ENCODE measurements around the gene INPP4B. TPM values are rescaled to one million over a fixed set of nuclear protein-coding genes. Genes with fewer than 3 reads are reported as not detected.
"Not testable (repeated sequence)": the region's sequence is repeated elsewhere in the genome, so short reads cannot be mapped to it uniquely, and the experiment has no call there.

Gene INPP4B
- total RNA-seq, 1 experiment from 2014 or later: 14.3 TPM

DNA sequence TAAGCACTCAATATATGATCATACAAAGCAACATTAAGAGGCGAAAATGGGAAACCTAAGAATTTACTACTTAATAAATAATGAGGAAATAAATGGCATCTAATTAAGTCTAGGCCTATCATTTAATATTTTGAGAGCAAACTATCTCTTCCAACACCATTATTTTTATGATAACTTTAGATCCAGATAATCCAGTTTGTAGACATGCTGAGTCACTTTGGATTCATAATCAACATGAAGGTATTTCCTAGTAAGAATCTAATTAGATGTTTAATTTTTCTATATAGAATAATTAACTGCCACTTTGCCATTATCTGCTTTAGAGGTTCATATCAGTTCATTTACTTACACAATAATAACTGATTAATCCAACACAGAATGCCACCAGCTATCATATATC is 336.2 kb downstream of the INPP4B start:
- Histone ChIP-seq H3K4me3 (replicated peaks in 1 of 2; ENCODE audit: low read depth in 1 of 2, low read length in 2 of 2) (no peak overlapping the region), H3K9me3 (ENCODE audit: control insufficient read depth in 1 of 2, insufficient read depth in 1 of 2, low read depth in 1 of 2, low read length in 2 of 2) (no peaks in the 10 kb centered on the region), H2AFZ (ENCODE audit: low read depth, low read length, poor library complexity, severe bottlenecking) (no peak overlapping the region), H4K20me1 (ENCODE audit: insufficient read depth) (no peaks in the 10 kb centered on the region), H3K4me1 (ENCODE audit: control insufficient read depth in 1 of 2, insufficient read depth in 2 of 2, low read length in 2 of 2) (no peaks in the 10 kb centered on the region), H3K27me3 (ENCODE audit: insufficient read depth, low read length) (no peaks in the 10 kb centered on the region), H3K9me2 (ENCODE audit: insufficient read depth) (no peaks in the 10 kb centered on the region), H3K79me2 (ENCODE audit: insufficient read depth, low read length) (no peaks in the 10 kb centered on the region), H3K4me2 (ENCODE audit: low read length) (no peak overlapping the region), H3K36me3 (ENCODE audit: control insufficient read depth in 1 of 2, insufficient read depth in 2 of 2, low read length in 2 of 2) (no peaks in the 10 kb centered on the region), H3K27ac (ENCODE audit: low read depth, low read length) (no peak overlapping the region), H3K9ac (ENCODE audit: low read length) (no peak overlapping the region)
- ChIA-PET RAD21 (ENCODE audit: low non-redundant PET in 1 of 2, low total read pairs in 2 of 2, uncharacterized antibody in 2 of 2, unreplicated experiment in 2 of 2) (no interaction called here), CTCF (no interaction called here), POLR2A (no interaction called here)
- no peak for DNase-seq (ENCODE audit: low read depth, low spot score)
- BruUV-seq (replicated peaks): no TSS peak
- TF ChIP-seq, protein P1, sequence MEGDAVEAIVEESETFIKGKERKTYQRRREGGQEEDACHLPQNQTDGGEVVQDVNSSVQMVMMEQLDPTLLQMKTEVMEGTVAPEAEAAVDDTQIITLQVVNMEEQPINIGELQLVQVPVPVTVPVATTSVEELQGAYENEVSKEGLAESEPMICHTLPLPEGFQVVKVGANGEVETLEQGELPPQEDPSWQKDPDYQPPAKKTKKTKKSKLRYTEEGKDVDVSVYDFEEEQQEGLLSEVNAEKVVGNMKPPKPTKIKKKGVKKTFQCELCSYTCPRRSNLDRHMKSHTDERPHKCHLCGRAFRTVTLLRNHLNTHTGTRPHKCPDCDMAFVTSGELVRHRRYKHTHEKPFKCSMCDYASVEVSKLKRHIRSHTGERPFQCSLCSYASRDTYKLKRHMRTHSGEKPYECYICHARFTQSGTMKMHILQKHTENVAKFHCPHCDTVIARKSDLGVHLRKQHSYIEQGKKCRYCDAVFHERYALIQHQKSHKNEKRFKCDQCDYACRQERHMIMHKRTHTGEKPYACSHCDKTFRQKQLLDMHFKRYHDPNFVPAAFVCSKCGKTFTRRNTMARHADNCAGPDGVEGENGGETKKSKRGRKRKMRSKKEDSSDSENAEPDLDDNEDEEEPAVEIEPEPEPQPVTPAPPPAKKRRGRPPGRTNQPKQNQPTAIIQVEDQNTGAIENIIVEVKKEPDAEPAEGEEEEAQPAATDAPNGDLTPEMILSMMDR (IDR thresholded peaks at IDR 0.05 in 2 of 3, conservative IDR thresholded peaks at IDR 0.05 in 1 of 3; ENCODE audit: borderline replicate concordance in 1 of 3, insufficient read depth in 1 of 3, low read depth in 2 of 3, low read length in 2 of 3): no peak
- TF ChIP-seq POLR2AphosphoS5 (IDR thresholded peaks at IDR 0.05; ENCODE audit: low read depth, low read length) (no peak), SIN3A (IDR thresholded peaks at IDR 0.05; ENCODE audit: low read depth) (no peak), CBX3 (IDR thresholded peaks at IDR 0.05; ENCODE audit: low read depth) (no peak), YY1 (IDR thresholded peaks at IDR 0.05; ENCODE audit: extremely low read depth, insufficient replicate concordance, low read depth, low read length) (no peak), ZNF274 (IDR thresholded peaks at IDR 0.05; ENCODE audit: low read depth, low read length) (no peak)
- TF ChIP-seq, protein P2, sequence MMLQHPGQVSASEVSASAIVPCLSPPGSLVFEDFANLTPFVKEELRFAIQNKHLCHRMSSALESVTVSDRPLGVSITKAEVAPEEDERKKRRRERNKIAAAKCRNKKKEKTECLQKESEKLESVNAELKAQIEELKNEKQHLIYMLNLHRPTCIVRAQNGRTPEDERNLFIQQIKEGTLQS (IDR thresholded peaks at IDR 0.05): no peak
- TF ChIP-seq, protein P3, sequence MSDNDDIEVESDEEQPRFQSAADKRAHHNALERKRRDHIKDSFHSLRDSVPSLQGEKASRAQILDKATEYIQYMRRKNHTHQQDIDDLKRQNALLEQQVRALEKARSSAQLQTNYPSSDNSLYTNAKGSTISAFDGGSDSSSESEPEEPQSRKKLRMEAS (IDR thresholded peaks at IDR 0.05): no peak
- intact Hi-C loops (cut with micrococcal nuclease): no loop called here
- ATAC-seq: no peak

DNA sequence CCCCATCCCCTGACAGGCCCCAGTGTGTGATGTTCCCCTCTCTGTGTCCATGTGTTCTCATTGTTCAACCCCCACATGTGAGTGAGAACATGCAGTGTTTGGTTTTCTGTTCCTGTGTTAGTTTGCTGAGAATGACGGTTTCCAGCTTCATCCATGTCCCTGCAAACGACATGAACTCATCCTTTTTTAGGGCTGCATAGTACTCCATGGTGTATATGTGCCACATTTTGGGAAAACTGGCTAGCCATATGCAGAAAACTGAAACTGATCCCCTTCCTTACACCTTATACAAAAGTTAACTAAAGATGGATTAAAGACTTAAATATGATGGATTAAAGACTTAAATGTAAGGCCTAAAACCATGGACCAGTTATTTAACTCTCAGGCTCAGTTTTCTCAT is 336.7 kb downstream of the INPP4B start:
- intact Hi-C loops (cut with micrococcal nuclease); H3K9ac ChIP-seq (ENCODE audit: low read length); H4K20me1 ChIP-seq (ENCODE audit: insufficient read depth); DNase-seq (ENCODE audit: low read depth, low spot score); H2AFZ ChIP-seq (ENCODE audit: low read depth, low read length, poor library complexity, severe bottlenecking); H3K4me3 ChIP-seq (replicated peaks in 1 of 2; ENCODE audit: low read depth in 1 of 2, low read length in 2 of 2); ATAC-seq; BruUV-seq (replicated peaks); H3K9me2 ChIP-seq (ENCODE audit: insufficient read depth); H3K27ac ChIP-seq (ENCODE audit: low read depth, low read length); H3K9me3 ChIP-seq (ENCODE audit: control insufficient read depth in 1 of 2, insufficient read depth in 1 of 2, low read depth in 1 of 2, low read length in 2 of 2); H3K4me2 ChIP-seq (ENCODE audit: low read length); POLR2A ChIA-PET; H3K27me3 ChIP-seq (ENCODE audit: insufficient read depth, low read length); RAD21 ChIA-PET (ENCODE audit: low non-redundant PET in 1 of 2, low total read pairs in 2 of 2, uncharacterized antibody in 2 of 2, unreplicated experiment in 2 of 2); H3K4me1 ChIP-seq (ENCODE audit: control insufficient read depth in 1 of 2, insufficient read depth in 2 of 2, low read length in 2 of 2); H3K36me3 ChIP-seq (ENCODE audit: control insufficient read depth in 1 of 2, insufficient read depth in 2 of 2, low read length in 2 of 2); H3K79me2 ChIP-seq (ENCODE audit: insufficient read depth, low read length); CTCF ChIA-PET: not testable (repeated sequence)
